ENCODE results near the gene FBN2.
A peak's percentile ranks its signal among the peaks of the same experiment; 100 is the strongest.
"Not testable (repeated sequence)": the region's sequence is repeated elsewhere in the genome, so short reads cannot be mapped to it uniquely, and the experiment has no call there.

The FBN2 gene

DNA sequence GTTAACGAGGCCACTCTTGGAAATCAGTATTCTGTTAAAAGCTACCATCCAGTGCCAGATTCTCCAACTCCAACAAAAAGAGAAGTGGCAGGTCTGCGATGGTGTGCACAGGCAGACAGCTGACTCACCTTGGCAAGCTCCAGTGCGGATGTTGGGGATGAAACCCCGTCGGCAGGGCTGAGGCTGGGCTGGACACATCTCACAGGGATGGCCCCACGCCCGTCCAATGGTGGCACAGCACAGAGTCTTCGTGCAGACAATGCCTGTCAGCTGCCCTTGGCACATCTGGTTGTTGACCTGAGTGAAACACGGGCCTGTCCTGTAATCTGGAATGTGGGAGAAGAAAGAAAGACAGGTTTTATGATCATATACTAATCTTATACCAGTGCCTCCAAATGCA is 73.4 kb downstream of the FBN2 start:
- Histone ChIP-seq H3K4ac (ENCODE audit: low read length) (no peak overlapping the region), H3K9ac (ENCODE audit: low read depth, low read length, poor library complexity) (no peak overlapping the region), H2AFZ (ENCODE audit: low read length) (no peak overlapping the region), H2BK120ac (ENCODE audit: low read depth, low read length) (no peak overlapping the region), H3K27me3 (ENCODE audit: control insufficient read depth in 3 of 3, insufficient read depth in 3 of 3, low read depth in 1 of 3, low read length in 3 of 3) (no peaks in the 10 kb centered on the region), H2BK15ac (ENCODE audit: low read length) (no peak overlapping the region), H3K36me3 (replicated peaks in 1 of 2; ENCODE audit: control insufficient read depth in 2 of 2, insufficient read depth in 2 of 2, low read length in 2 of 2) (peaks cover 3 to 50% of the 10 kb centered on the region in 2 donors), H3K4me1 (ENCODE audit: control insufficient read depth in 2 of 2, insufficient read depth in 1 of 2, low read depth in 1 of 2, low read length in 2 of 2) (no peaks in the 10 kb centered on the region), H3K9me3 (replicated peaks in 1 of 2; ENCODE audit: control insufficient read depth in 2 of 2, insufficient read depth in 1 of 2, low read depth in 1 of 2, low read length in 2 of 2) (no peaks in the 10 kb centered on the region), H2BK5ac (ENCODE audit: low read length) (no peak overlapping the region), H4K8ac (ENCODE audit: low read depth, low read length) (no peak overlapping the region), H3K27ac (replicated peaks; ENCODE audit: low read length) (no peak overlapping the region), H3K4me2 (ENCODE audit: insufficient read depth, low read length, poor library complexity, severe bottlenecking) (no peak overlapping the region), H3K79me1 (ENCODE audit: low read depth, low read length) (peaks cover 2% of the 10 kb centered on the region), H3K14ac (ENCODE audit: low read length) (no peak overlapping the region), H3K4me3 (ENCODE audit: low read length in 2 of 2) (no peak overlapping the region), H3K18ac (ENCODE audit: low read length) (no peak overlapping the region), H2AK5ac (ENCODE audit: low read depth, low read length) (no peak overlapping the region), H4K91ac (ENCODE audit: low read depth, low read length, poor library complexity) (no peak overlapping the region), H2BK12ac (ENCODE audit: low read length) (no peak overlapping the region), H3K23ac (ENCODE audit: low read depth, low read length, poor library complexity) (no peak overlapping the region)
- no CpG with 5 or more reads among the region's 9 CpGs for WGBS, 2 donors (ENCODE audit: extremely low coverage in 2 of 2, insufficient read length in 2 of 2, insufficient replicate concordance in 1 of 2)
- DNase-seq (ENCODE audit: low spot score), result no peak

DNA sequence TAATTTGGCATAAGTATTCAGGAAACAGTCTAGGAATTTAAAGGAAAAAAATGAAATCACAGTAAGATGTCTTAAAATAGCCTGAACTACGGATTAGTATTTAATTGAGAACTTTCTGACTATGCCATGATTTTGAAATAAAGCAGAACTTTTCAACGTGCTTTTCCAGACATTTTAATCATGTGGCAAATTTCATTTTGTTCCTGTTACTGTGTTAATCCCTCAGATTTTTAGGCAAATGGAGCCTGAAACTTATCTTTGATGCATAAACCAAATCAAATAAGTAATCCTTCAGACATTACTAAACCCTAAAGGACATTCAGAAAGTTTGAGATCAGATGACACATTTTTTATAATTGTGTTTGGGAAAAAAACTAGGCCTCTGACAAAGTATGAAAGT is 75.7 kb downstream of the FBN2 start:
- H3K9me3 ChIP-seq (replicated peaks in 1 of 2; ENCODE audit: control insufficient read depth in 2 of 2, insufficient read depth in 1 of 2, low read depth in 1 of 2, low read length in 2 of 2), result no peaks in the 10 kb centered on the region
- no peak overlapping the region for H2AFZ ChIP-seq (ENCODE audit: low read length)
- no peak overlapping the region for H3K23ac ChIP-seq (ENCODE audit: low read depth, low read length, poor library complexity)
- no peak overlapping the region for H2BK5ac ChIP-seq (ENCODE audit: low read length)
- H2BK15ac ChIP-seq (ENCODE audit: low read length), result no peak overlapping the region
- no peak overlapping the region for H2AK5ac ChIP-seq (ENCODE audit: low read depth, low read length)
- H3K27ac ChIP-seq (replicated peaks; ENCODE audit: low read length), result no peak overlapping the region
- H4K8ac ChIP-seq (ENCODE audit: low read depth, low read length), result no peak overlapping the region
- H3K14ac ChIP-seq (ENCODE audit: low read length), result no peak overlapping the region
- H2BK12ac ChIP-seq (ENCODE audit: low read length), result no peak overlapping the region
- no peak overlapping the region for H3K4me2 ChIP-seq (ENCODE audit: insufficient read depth, low read length, poor library complexity, severe bottlenecking)
- H3K18ac ChIP-seq (ENCODE audit: low read length), result no peak overlapping the region
- no CpG with 5 or more reads among the region's 2 CpGs for WGBS, 2 donors (ENCODE audit: extremely low coverage in 2 of 2, insufficient read length in 2 of 2, insufficient replicate concordance in 1 of 2)
- H3K79me1 ChIP-seq (ENCODE audit: low read depth, low read length), result peaks cover 2% of the 10 kb centered on the region
- H3K27me3 ChIP-seq (ENCODE audit: control insufficient read depth in 3 of 3, insufficient read depth in 3 of 3, low read depth in 1 of 3, low read length in 3 of 3), result no peaks in the 10 kb centered on the region
- no peaks in the 10 kb centered on the region for H3K4me1 ChIP-seq (ENCODE audit: control insufficient read depth in 2 of 2, insufficient read depth in 1 of 2, low read depth in 1 of 2, low read length in 2 of 2)
- H2BK120ac ChIP-seq (ENCODE audit: low read depth, low read length), result no peak overlapping the region
- no peak for DNase-seq (ENCODE audit: low spot score)
- no peak overlapping the region for H3K9ac ChIP-seq (ENCODE audit: low read depth, low read length, poor library complexity)
- H4K91ac ChIP-seq (ENCODE audit: low read depth, low read length, poor library complexity), result no peak overlapping the region
- peaks cover 3 to 39% of the 10 kb centered on the region in 2 donors for H3K36me3 ChIP-seq (replicated peaks in 1 of 2; ENCODE audit: control insufficient read depth in 2 of 2, insufficient read depth in 2 of 2, low read length in 2 of 2)
- no peak overlapping the region for H3K4ac ChIP-seq (ENCODE audit: low read length)
- H3K4me3 ChIP-seq (ENCODE audit: low read length in 2 of 2), result no peak overlapping the region

DNA sequence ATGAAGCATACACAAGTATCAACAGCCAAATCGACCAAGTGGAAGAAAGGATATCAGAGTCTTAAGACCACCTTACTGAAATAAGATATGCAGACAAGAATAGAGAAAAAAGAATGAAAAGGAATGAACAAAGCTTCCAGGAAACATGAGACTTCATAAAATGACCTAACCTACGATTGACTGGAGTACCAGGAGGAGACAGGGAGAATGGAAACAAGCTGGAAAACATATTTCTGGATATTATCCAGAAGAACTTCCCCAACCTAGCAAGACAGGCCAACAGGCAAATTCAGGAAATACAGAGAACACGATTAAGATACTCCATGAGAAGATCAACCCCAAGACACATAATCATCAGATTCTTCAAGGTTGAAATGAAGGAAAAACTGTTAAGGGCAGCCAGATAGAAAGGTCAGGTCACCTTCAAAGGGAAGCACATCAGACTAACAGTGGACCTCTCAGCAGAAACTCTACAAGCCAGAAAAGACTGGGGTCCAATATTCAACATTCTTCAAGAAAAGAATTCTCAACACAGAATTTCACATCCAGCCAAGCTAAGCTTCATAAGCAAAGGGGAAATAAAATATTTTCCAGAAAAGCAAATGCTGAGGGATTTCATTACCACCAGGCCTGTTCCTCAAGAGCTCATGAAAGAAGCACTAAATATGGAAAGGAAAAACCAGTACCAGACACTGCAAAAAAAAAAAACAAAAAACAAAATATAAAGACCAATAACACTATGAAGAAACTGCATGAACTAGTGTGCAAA is 80.7 kb downstream of the FBN2 start:
- H2AK5ac ChIP-seq (ENCODE audit: low read depth, low read length); H3K23ac ChIP-seq (ENCODE audit: low read depth, low read length, poor library complexity); DNase-seq (ENCODE audit: low spot score); H3K18ac ChIP-seq (ENCODE audit: low read length); H4K91ac ChIP-seq (ENCODE audit: low read depth, low read length, poor library complexity); H3K27ac ChIP-seq (replicated peaks; ENCODE audit: low read length); H3K9me3 ChIP-seq (replicated peaks in 1 of 2; ENCODE audit: control insufficient read depth in 2 of 2, insufficient read depth in 1 of 2, low read depth in 1 of 2, low read length in 2 of 2); H3K14ac ChIP-seq (ENCODE audit: low read length); H3K4me3 ChIP-seq (ENCODE audit: low read length in 2 of 2); H3K79me1 ChIP-seq (ENCODE audit: low read depth, low read length); H2BK5ac ChIP-seq (ENCODE audit: low read length); H2BK15ac ChIP-seq (ENCODE audit: low read length); H4K8ac ChIP-seq (ENCODE audit: low read depth, low read length); H3K27me3 ChIP-seq (ENCODE audit: control insufficient read depth in 3 of 3, insufficient read depth in 3 of 3, low read depth in 1 of 3, low read length in 3 of 3); H3K9ac ChIP-seq (ENCODE audit: low read depth, low read length, poor library complexity); H3K4ac ChIP-seq (ENCODE audit: low read length); H2BK120ac ChIP-seq (ENCODE audit: low read depth, low read length); H2AFZ ChIP-seq (ENCODE audit: low read length); H3K4me2 ChIP-seq (ENCODE audit: insufficient read depth, low read length, poor library complexity, severe bottlenecking); H2BK12ac ChIP-seq (ENCODE audit: low read length): not testable (repeated sequence)
- WGBS, 2 donors (ENCODE audit: extremely low coverage in 2 of 2, insufficient read length in 2 of 2, insufficient replicate concordance in 1 of 2), result no CpG with 5 or more reads among the region's 3 CpGs
- peaks cover 0 to 13% of the 10 kb centered on the region in 2 donors for H3K4me1 ChIP-seq (ENCODE audit: control insufficient read depth in 2 of 2, insufficient read depth in 1 of 2, low read depth in 1 of 2, low read length in 2 of 2)
- peaks cover 0 to 13% of the 10 kb centered on the region in 2 donors for H3K36me3 ChIP-seq (replicated peaks in 1 of 2; ENCODE audit: control insufficient read depth in 2 of 2, insufficient read depth in 2 of 2, low read length in 2 of 2)

DNA sequence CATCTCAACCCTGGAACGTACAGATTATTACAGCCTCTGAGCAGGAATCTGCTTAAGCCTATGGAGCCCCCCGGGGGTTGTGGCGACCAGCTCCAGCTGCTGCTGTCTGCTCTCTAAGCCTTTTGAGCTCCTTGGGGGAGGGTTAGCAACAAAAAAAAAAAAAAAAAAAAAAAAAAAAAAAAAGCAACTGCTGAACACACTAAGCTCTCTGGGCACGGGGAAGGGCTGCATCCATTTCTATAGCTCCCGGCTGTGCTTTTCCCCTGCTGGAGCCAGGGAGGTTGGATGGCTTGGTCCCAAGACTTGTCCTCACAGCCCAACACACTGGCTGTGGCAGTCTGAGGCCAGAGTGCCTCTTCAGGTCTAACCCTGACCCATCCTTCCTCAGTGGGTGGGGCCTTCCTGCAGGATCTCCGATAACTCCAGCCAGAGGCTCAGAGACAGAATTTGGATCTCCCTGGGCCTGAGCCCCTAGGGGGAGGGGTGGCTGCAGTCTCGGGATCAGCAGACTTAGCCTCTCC is 82.1 kb downstream of the FBN2 start:
- no CpG with 5 or more reads among the region's 7 CpGs for WGBS, 2 donors (ENCODE audit: extremely low coverage in 2 of 2, insufficient read length in 2 of 2, insufficient replicate concordance in 1 of 2)
- H2BK5ac ChIP-seq (ENCODE audit: low read length), result peak overlapping the region; percentile 66
- peaks cover 2% of the 10 kb centered on the region for H3K79me1 ChIP-seq (ENCODE audit: low read depth, low read length)
- H3K4me3 ChIP-seq (ENCODE audit: low read length in 2 of 2), result no peak overlapping the region
- H3K23ac ChIP-seq (ENCODE audit: low read depth, low read length, poor library complexity), result no peak overlapping the region
- H3K18ac ChIP-seq (ENCODE audit: low read length), result peak overlapping the region; percentile 64
- peaks cover 0 to 2% of the 10 kb centered on the region in 2 donors for H3K36me3 ChIP-seq (replicated peaks in 1 of 2; ENCODE audit: control insufficient read depth in 2 of 2, insufficient read depth in 2 of 2, low read length in 2 of 2)
- H2BK12ac ChIP-seq (ENCODE audit: low read length), result no peak overlapping the region
- no peak overlapping the region for H2AFZ ChIP-seq (ENCODE audit: low read length)
- H3K27me3 ChIP-seq (ENCODE audit: control insufficient read depth in 3 of 3, insufficient read depth in 3 of 3, low read depth in 1 of 3, low read length in 3 of 3), result no peaks in the 10 kb centered on the region
- no peak overlapping the region for H3K4ac ChIP-seq (ENCODE audit: low read length)
- H2BK120ac ChIP-seq (ENCODE audit: low read depth, low read length), result no peak overlapping the region
- H4K91ac ChIP-seq (ENCODE audit: low read depth, low read length, poor library complexity), result no peak overlapping the region
- H3K9me3 ChIP-seq (replicated peaks in 1 of 2; ENCODE audit: control insufficient read depth in 2 of 2, insufficient read depth in 1 of 2, low read depth in 1 of 2, low read length in 2 of 2), result no peaks in the 10 kb centered on the region
- H3K4me1 ChIP-seq (ENCODE audit: control insufficient read depth in 2 of 2, insufficient read depth in 1 of 2, low read depth in 1 of 2, low read length in 2 of 2), result peaks cover 0 to 13% of the 10 kb centered on the region in 2 donors
- H3K27ac ChIP-seq (replicated peaks; ENCODE audit: low read length), result peak overlapping the region; percentile 76
- no peak overlapping the region for H2AK5ac ChIP-seq (ENCODE audit: low read depth, low read length)
- peak overlapping the region; percentile 25 for H3K4me2 ChIP-seq (ENCODE audit: insufficient read depth, low read length, poor library complexity, severe bottlenecking)
- H3K14ac ChIP-seq (ENCODE audit: low read length), result no peak overlapping the region
- no peak overlapping the region for H3K9ac ChIP-seq (ENCODE audit: low read depth, low read length, poor library complexity)
- H4K8ac ChIP-seq (ENCODE audit: low read depth, low read length), result no peak overlapping the region
- DNase-seq (ENCODE audit: low spot score), result peak; percentile 30
- peak overlapping the region; percentile 26 for H2BK15ac ChIP-seq (ENCODE audit: low read length)

Measured in neuronal stem cell (in vitro differentiated cells).